Liver (tissue), 4 donors: ENCODE measurements around the gene SOCS2. TPM values are rescaled to one million over a fixed set of nuclear protein-coding genes. Genes with fewer than 3 reads are reported as not detected.

Experiments used
- polyA plus RNA-seq, 2 donors: library from polyadenylated mRNA; stranded (reverse) in 1 of 2; unstranded in 1 of 2; fragments of 200-250 nt in 1 of 2; fragments of >200 nt in 1 of 2; fragmentation: Nextera tagmentation in 1 of 2; extraction: Ambion mirVana in 1 of 2; gene quantifications; one replicate each; pipeline versions ENCODE4 v1.2.1 to v1.2.3, GENCODE V29; 2013 to 2015
- total RNA-seq, 2 donors: library from RNA; depleted of rRNA; stranded (reverse); fragments of >200 nt; gene quantifications; one replicate each; pipeline ENCODE4 v1.2.3, GENCODE V29; 2014
- donor health status: healthy.
- donor health status: healthy.
- donor health status: healthy.

Gene SOCS2
- total and polyA plus RNA-seq, 4 donors = 7.0 to 66.3 (median 34.4) TPM

Other genes with a start within 250 kb of the SOCS2 start
- gene NUDT4, start 194.8 kb upstream of the SOCS2 start, total RNA-seq = 100 to 1,000 TPM in 1 of 2 donors, 10 to 100 TPM in 1; 13.9 to 141 TPM
- 1 to 10 TPM; 8.9 to 9.9 TPM for gene NUDT4, start 194.8 kb upstream of the SOCS2 start, polyA plus RNA-seq
- gene UBE2N, start 130.7 kb upstream of the SOCS2 start, total RNA-seq = 10 to 100 TPM; 13.9 to 63.7 TPM
- 10 to 100 TPM; 24.7 to 40.4 TPM for gene UBE2N, start 130.7 kb upstream of the SOCS2 start, polyA plus RNA-seq
- gene MRPL42, start 105.2 kb upstream of the SOCS2 start, total RNA-seq = 10 to 100 TPM; 32.5 to 34.1 TPM
- gene MRPL42, start 105.2 kb upstream of the SOCS2 start, polyA plus RNA-seq = 10 to 100 TPM; 20.4 to 38.8 TPM
- 10 to 100 TPM; 19.4 to 48.9 TPM for gene CRADD, start 104.7 kb downstream of the SOCS2 start, total RNA-seq
- gene CRADD, start 104.7 kb downstream of the SOCS2 start, polyA plus RNA-seq = 10 to 100 TPM; 27.9 to 31.3 TPM